AG04449 (cell line): Measurements from ENCODE around the gene EMCN.

Source experiments
- CTCF ChIA-PET: fragments of 350-600 bp; formaldehyde crosslinking; extraction: SDS; loops from one replicate; lab custom pipeline; 2021; ENCODE audit warnings: antibody characterized with exemption; lab: Yijun Ruan, JAX
- POLR2A ChIA-PET: fragments of 400-600, 350-600 bp; formaldehyde crosslinking; extraction: SDS; loops from one replicate; lab custom pipeline; 2020; ENCODE audit warnings: antibody characterized with exemption, inconsistent platforms; lab: Yijun Ruan, JAX
- DNase-seq: peaks from one replicate; pipeline ENCODE4 v3.0.0-alpha.2; 2010; ENCODE audit warnings: low read depth, low spot score
- H3K4me3 ChIP-seq: 2 replicates; pipeline ENCODE4 v1.5.1; 2011; ENCODE audit warnings: low read depth, mild to moderate bottlenecking, control low read depth, low read length
- TF ChIP-seq, protein P1 (sequence below): IDR thresholded peaks from one replicate; pipeline ENCODE4 v1.5.1; 2011; ENCODE audit warnings: mild to moderate bottlenecking, moderate library complexity, low read length, control low read depth, inconsistent platforms; ENCODE audit not compliant: insufficient read depth; ENCODE audit errors: missing control alignments

Gene EMCN

DNA sequence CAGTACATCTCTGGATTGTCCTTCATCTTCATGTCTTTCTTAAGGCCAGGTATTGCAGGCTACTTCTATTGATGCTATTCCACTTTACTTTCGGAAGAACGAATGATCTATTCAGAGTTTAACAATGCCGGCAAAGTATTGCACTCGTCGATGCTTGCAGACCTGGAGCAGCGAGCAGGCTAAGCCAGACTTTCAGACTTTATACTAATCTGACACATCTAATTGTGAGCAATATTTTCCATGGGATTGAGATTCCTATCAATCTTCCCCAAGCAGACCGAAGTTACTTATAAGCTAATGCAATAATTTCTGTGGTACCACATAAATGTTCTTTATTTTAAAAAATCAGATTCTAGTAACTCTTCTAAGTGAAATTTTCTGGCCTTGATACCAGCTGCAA, 1.6 kb downstream of the EMCN start:
- CTCF ChIA-PET: interaction anchor here (0.5 kb wide), 1 partner anchor 623 kb away, joined by 3 read pairs; no protein-coding TSS in a partner anchor
- DNase-seq: no peak
- TF ChIP-seq, protein P1, sequence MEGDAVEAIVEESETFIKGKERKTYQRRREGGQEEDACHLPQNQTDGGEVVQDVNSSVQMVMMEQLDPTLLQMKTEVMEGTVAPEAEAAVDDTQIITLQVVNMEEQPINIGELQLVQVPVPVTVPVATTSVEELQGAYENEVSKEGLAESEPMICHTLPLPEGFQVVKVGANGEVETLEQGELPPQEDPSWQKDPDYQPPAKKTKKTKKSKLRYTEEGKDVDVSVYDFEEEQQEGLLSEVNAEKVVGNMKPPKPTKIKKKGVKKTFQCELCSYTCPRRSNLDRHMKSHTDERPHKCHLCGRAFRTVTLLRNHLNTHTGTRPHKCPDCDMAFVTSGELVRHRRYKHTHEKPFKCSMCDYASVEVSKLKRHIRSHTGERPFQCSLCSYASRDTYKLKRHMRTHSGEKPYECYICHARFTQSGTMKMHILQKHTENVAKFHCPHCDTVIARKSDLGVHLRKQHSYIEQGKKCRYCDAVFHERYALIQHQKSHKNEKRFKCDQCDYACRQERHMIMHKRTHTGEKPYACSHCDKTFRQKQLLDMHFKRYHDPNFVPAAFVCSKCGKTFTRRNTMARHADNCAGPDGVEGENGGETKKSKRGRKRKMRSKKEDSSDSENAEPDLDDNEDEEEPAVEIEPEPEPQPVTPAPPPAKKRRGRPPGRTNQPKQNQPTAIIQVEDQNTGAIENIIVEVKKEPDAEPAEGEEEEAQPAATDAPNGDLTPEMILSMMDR: no peak
- no peak overlapping the region for H3K4me3 ChIP-seq
- POLR2A ChIA-PET: no interaction called here

DNA sequence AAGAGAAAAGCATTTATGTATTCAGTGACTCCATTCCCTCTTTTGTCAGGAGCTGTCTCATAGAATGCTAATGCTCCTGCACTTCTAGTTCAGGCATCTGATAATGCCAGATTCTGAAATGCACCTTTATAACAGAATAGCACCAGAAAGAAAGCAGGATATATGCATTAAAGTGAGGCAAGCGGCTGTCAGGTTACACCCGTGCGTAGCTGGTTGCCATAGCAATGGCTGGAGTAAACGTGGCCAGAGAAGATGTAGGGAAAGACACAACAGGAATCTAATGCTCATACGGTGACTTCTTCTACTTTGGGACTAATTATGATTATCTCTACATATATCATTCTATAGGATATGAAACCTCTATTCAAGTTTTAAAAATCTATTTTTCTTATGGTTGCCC, 5.9 kb downstream of the EMCN start:
- CTCF ChIA-PET: interaction anchor here (0.7 kb wide), 1 partner anchor 538 kb away, joined by 3 read pairs; no protein-coding TSS in a partner anchor
- no peak overlapping the region for H3K4me3 ChIP-seq
- TF ChIP-seq, protein P1: no peak
- no peak for DNase-seq
- POLR2A ChIA-PET: no interaction called here

GRCh38 chr4:100510551-100510950, 7.3 kb downstream of the EMCN start:
- TF ChIP-seq, protein P1: no peak
- DNase-seq: no peak
- no peak overlapping the region for H3K4me3 ChIP-seq
- POLR2A ChIA-PET: no interaction called here
- CTCF ChIA-PET: no interaction called here

DNA sequence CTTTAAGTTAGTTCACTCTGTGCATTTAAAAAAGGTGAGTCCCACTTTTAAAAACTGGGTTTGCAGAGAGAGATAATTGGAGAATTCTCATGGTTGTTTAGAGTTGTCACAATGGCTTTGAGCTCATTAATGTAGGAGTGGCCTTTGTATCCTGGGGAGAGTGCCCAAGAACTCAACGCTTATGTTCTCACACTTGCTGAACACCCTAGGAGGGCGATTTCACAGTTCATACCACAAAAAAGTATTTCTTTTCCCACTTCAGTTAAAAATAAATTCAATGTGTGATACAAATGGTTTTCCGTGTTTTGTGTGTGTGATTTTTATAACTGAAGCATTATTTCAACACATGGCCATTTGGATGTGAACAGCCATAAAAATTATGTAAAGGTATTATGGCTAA, 8.4 kb downstream of the EMCN start:
- TF ChIP-seq, protein P1: no peak
- DNase-seq: no peak
- H3K4me3 ChIP-seq: no peak overlapping the region
- ChIA-PET CTCF (no interaction called here), POLR2A (no interaction called here)

- H3K4me3 ChIP-seq: no peak overlapping the region
- TF ChIP-seq, protein P1: no peak
- POLR2A ChIA-PET: no interaction called here
- DNase-seq: no peak
- CTCF ChIA-PET: no interaction called here
These were observed 9.1 kb downstream of the EMCN start for GRCh38 chr4:100508691-100509090.

DNA sequence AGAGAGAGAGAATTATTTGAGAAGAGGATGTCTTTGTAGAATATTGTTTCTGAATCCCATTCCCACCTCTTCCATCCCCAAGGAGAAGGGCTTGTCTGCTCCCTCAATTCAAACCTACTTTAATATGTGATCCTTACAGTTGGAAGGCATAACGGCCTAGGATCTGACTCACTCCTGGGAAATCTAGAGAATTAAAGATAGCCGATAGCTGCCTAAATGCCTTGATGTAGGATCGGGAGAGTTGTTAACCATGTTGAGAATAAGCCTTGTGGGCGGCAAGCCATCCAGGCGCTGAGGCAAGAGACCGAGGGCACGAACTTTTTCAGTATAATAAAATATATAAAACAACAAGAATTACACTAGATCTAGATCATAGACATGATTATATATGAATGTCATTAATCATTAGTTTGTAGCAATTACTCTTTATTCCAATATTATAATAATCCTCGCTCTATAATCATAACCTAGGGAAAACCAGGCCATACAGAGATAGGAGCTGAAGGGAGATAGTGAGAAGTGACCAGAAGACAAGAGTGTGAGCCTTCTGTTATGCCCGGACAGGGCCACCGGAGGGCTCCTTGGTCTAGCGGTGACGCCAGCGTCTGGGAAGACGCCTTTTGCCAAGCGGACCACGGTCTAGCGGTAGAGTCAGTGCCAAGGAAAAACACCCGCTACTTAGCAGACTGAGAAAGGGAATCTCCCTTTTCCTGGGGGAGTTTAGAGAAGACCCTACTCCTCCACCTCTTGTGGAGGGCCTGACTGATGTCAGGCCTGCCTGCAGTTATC, 13.5 kb downstream of the EMCN start:
- H3K4me3 ChIP-seq: no peak overlapping the region
- TF ChIP-seq, protein P1: no peak
- no peak for DNase-seq
- POLR2A ChIA-PET: no interaction called here
- CTCF ChIA-PET: no interaction called here
